H1 (cell line): ENCODE results near the gene CELSR3. TPM values are rescaled to one million over a fixed set of nuclear protein-coding genes. Genes with fewer than 3 reads are reported as not detected.

Experiments
- CTCF ChIA-PET: fragments of 300-600 bp; sonication (Branson Sonifier 250); formaldehyde crosslinking; loops from one replicate; lab custom pipeline; 2021; ENCODE audit not compliant: partially characterized antibody; lab: Charles Lee
- POLR2A ChIA-PET: fragments of 300-600 bp; sonication (Branson Sonifier 250); formaldehyde crosslinking; loops from one replicate; lab custom pipeline; 2021; ENCODE audit warnings: inconsistent platforms; ENCODE audit not compliant: partially characterized antibody; lab: Charles Lee
- DNase-seq, 2 experiments: peaks; one replicate each; pipeline versions ENCODE4 v3.0.0 to v3.0.0-alpha.2; 2010 to 2022; ENCODE audit warnings: low spot score in 2 of 2, low read depth in 1 of 2, mixed read lengths in 1 of 2
- FAIRE-seq: peaks from 2 replicates; lab custom pipeline; 2011; peaks lifted over from hg19 to GRCh38; lab: Jason Lieb, UNC
- H2AFZ ChIP-seq: 2 replicates; pipeline ENCODE4 v1.8.1; 2012; ENCODE audit warnings: low read length, inconsistent platforms
- H2AK5ac ChIP-seq: 2 replicates; pipeline ENCODE4 v1.6.1; 2013; ENCODE audit warnings: low read depth, low read length
- H2BK120ac ChIP-seq: replicated peaks from 2 replicates; pipeline ENCODE3; 2013; ENCODE audit warnings: low read depth, low read length, inconsistent platforms
- H2BK12ac ChIP-seq: 2 replicates; pipeline ENCODE4 v1.6.1; 2013; ENCODE audit warnings: low read depth, low read length
- H2BK15ac ChIP-seq: 2 replicates; pipeline ENCODE4 v1.6.1; 2013; ENCODE audit warnings: low read length
- H2BK20ac ChIP-seq: 2 replicates; pipeline ENCODE4 v1.6.1; 2013; ENCODE audit warnings: low read length
- H2BK5ac ChIP-seq: 2 replicates; pipeline ENCODE4 v1.6.1; 2013; ENCODE audit warnings: low read depth, low read length
- H3K14ac ChIP-seq: 2 replicates; pipeline ENCODE4 v1.6.1; 2013; ENCODE audit warnings: inconsistent platforms; ENCODE audit not compliant: insufficient read length
- H3K18ac ChIP-seq: 2 replicates; pipeline ENCODE4 v1.6.1; 2013; ENCODE audit warnings: low read length; ENCODE audit errors: extremely low read depth
- H3K23ac ChIP-seq: 2 replicates; pipeline ENCODE4 v1.6.1; 2013; ENCODE audit warnings: inconsistent platforms; ENCODE audit not compliant: insufficient read length
- H3K23me2 ChIP-seq: 2 replicates; pipeline ENCODE4 v1.6.1; 2013; ENCODE audit warnings: low read depth, low read length
- H3K27ac ChIP-seq: 2 replicates; pipeline ENCODE4 v1.6.1; 2011; ENCODE audit warnings: low read depth, low read length, inconsistent platforms
- H3K27me3 ChIP-seq, 4 experiments: replicated peaks in 1 of 4; 1 replicate in 1 of 4; 2 replicates in 3 of 4; pipeline versions ENCODE4 v1.6.1 to v1.8.1; 2011 to 2013; ENCODE audit warnings: low read length in 3 of 4, mild to moderate bottlenecking in 3 of 4, inconsistent platforms in 2 of 4, mixed read lengths in 2 of 4, moderate library complexity in 1 of 4; ENCODE audit not compliant: control insufficient read depth in 3 of 4, insufficient read depth in 3 of 4; ENCODE audit errors: extremely low read depth in 1 of 4
- H3K36me3 ChIP-seq, 4 experiments: 2 replicates each; pipeline versions ENCODE4 v1.6.1 to v1.8.1; 2011 to 2013; ENCODE audit warnings: mild to moderate bottlenecking in 4 of 4, low read length in 3 of 4, moderate library complexity in 2 of 4, control low read depth in 1 of 4, inconsistent platforms in 1 of 4; ENCODE audit not compliant: insufficient read depth in 4 of 4, control insufficient read depth in 2 of 4
- H3K4ac ChIP-seq: replicated peaks from 2 replicates; pipeline ENCODE3; 2013; ENCODE audit warnings: low read length, low read depth, mixed read lengths, inconsistent platforms; ENCODE audit not compliant: insufficient read length
- H3K4me1 ChIP-seq, 4 experiments: replicated peaks in 1 of 4; 1 replicate in 1 of 4; 2 replicates in 3 of 4; pipeline versions ENCODE4 v1.6.1 to v1.8.1; 2011 to 2013; ENCODE audit warnings: low read length in 3 of 4, inconsistent platforms in 2 of 4, mixed read lengths in 1 of 4; ENCODE audit not compliant: insufficient read depth in 4 of 4, control insufficient read depth in 3 of 4
- H3K4me2 ChIP-seq, 2 experiments: 2 replicates each; pipeline versions ENCODE4 v1.6.1 to v1.8.1; 2011 to 2013; ENCODE audit warnings: low read depth in 2 of 2, low read length in 2 of 2, control low read depth in 1 of 2, inconsistent platforms in 1 of 2, mild to moderate bottlenecking in 1 of 2; ENCODE audit not compliant: insufficient read depth in 1 of 2
- H3K4me3 ChIP-seq, 4 experiments: fragments of 200-600, 300-600 bp in 1 of 4; sonication (generic), shearing (Covaris generic), sonication (Bioruptor Twin) in 1 of 4; 2 replicates each; pipeline versions ENCODE4 v1.5.1 to v1.8.1; 2011 to 2016; ENCODE audit warnings: low read length in 4 of 4, low read depth in 3 of 4, control low read depth in 2 of 4, inconsistent platforms in 2 of 4, mild to moderate bottlenecking in 2 of 4, mixed read lengths in 1 of 4, moderate library complexity in 1 of 4; ENCODE audit not compliant: insufficient read depth in 2 of 4; ENCODE audit errors: extremely low read depth in 1 of 4
- H3K56ac ChIP-seq: replicated peaks from 2 replicates; pipeline ENCODE3; 2013; ENCODE audit warnings: low read depth, mild to moderate bottlenecking, mixed read lengths, low read length, inconsistent platforms; ENCODE audit not compliant: insufficient read length
- H3K79me1 ChIP-seq: 2 replicates; pipeline ENCODE4 v1.6.1; 2013; ENCODE audit warnings: low read depth, low read length, control low read depth
- H3K79me2 ChIP-seq, 2 experiments: 2 replicates each; pipeline versions ENCODE4 v1.6.1 to v1.8.1; 2012 to 2013; ENCODE audit warnings: low read length in 2 of 2, mild to moderate bottlenecking in 2 of 2, inconsistent platforms in 1 of 2; ENCODE audit not compliant: insufficient read depth in 2 of 2, control insufficient read depth in 1 of 2
- H3K9ac ChIP-seq, 4 experiments: replicated peaks in 1 of 4; 1 replicate in 1 of 4; 2 replicates in 3 of 4; pipeline versions ENCODE4 v1.6.1 to v1.8.1; 2011 to 2013; ENCODE audit warnings: low read depth in 3 of 4, low read length in 3 of 4, control low read depth in 2 of 4, mild to moderate bottlenecking in 2 of 4, moderate library complexity in 2 of 4, inconsistent platforms in 1 of 4; ENCODE audit errors: extremely low read depth in 1 of 4
- H3K9me3 ChIP-seq, 2 experiments: 2 replicates each; pipeline versions ENCODE4 v1.6.1 to v1.8.1; 2012 to 2013; ENCODE audit warnings: mild to moderate bottlenecking in 2 of 2, moderate library complexity in 2 of 2, control low read depth in 1 of 2, inconsistent platforms in 1 of 2, low read depth in 1 of 2, low read length in 1 of 2, mixed read lengths in 1 of 2; ENCODE audit not compliant: insufficient read depth in 2 of 2
- H4K20me1 ChIP-seq, 2 experiments: replicated peaks in 1 of 2; 2 replicates each; pipeline versions ENCODE3 to v1.8.1; 2011 to 2013; ENCODE audit warnings: inconsistent platforms in 2 of 2, low read length in 2 of 2, mild to moderate bottlenecking in 1 of 2; ENCODE audit not compliant: insufficient read depth in 2 of 2, control insufficient read depth in 1 of 2
- H4K5ac ChIP-seq: 2 replicates; pipeline ENCODE4 v1.6.1; 2013; ENCODE audit warnings: low read length, low read depth, mixed read lengths, inconsistent platforms; ENCODE audit not compliant: insufficient read length
- H4K8ac ChIP-seq: 2 replicates; pipeline ENCODE4 v1.8.0; 2013; ENCODE audit warnings: mild to moderate bottlenecking, moderate library complexity, low read length, inconsistent platforms; ENCODE audit not compliant: insufficient read depth; ENCODE audit errors: extremely low read depth
- H4K91ac ChIP-seq: replicated peaks from 2 replicates; pipeline ENCODE3; 2013; ENCODE audit warnings: low read length, mixed read lengths, inconsistent platforms; ENCODE audit not compliant: insufficient read length
- ASH2L ChIP-seq: fragments of 200-600, 300-600 bp; sonication (generic); IDR thresholded peaks from one replicate; pipeline ENCODE4 v1.7.1; 2017; ENCODE audit warnings: low read length
- WGBS, 2 experiments: shearing (Covaris generic) in 1 of 2; methylation state at CpG; one replicate each; pipeline versions ENCODE4 v1.1.6 to v1.1.7; 2013 to 2015; ENCODE audit warnings: low lambda C conversion rate in 2 of 2, mixed read lengths in 2 of 2, inconsistent platforms in 1 of 2, low coverage in 1 of 2, missing lambda C conversion rate in 1 of 2; ENCODE audit not compliant: insufficient replicate concordance in 2 of 2, insufficient coverage in 1 of 2, insufficient read length in 1 of 2; ENCODE audit errors: extremely low coverage in 1 of 2, missing lambda C conversion rate in 1 of 2; 5-methylcytosine and 5-hydroxymethylcytosine counted together
- polyA plus RNA-seq, 7 experiments: library from polyadenylated mRNA; depleted of rRNA in 3 of 7; stranded (reverse) in 5 of 7; unstranded in 2 of 7; fragments of >200 nt in 5 of 7; fragments of 200-250 nt in 2 of 7; gene quantifications; 1 replicate in 5 of 7; 2 replicates in 1 of 7; 4 replicates in 1 of 7; pipeline versions ENCODE4 v1.2.1 to v1.2.3, GENCODE V29; 2011 to 2013; ENCODE audit warnings: missing spikeins in 2 of 7, mixed read lengths in 2 of 7
- total RNA-seq: library from RNA; stranded (reverse); fragmentation: NEBNext Ultra II Directional; extraction: Animal tissue kit (Norgen Biotek cat#: 25700); gene quantifications from 2 replicates; pipeline ENCODE4 v1.2.1, GENCODE V29; 2021

Gene CELSR3
- total and polyA plus RNA-seq, 2 of the 8 experiments (the other 6 are each of a cell fraction or from before 2014, with no cell fraction given) = 11.6 to 29.5 TPM

DNA sequence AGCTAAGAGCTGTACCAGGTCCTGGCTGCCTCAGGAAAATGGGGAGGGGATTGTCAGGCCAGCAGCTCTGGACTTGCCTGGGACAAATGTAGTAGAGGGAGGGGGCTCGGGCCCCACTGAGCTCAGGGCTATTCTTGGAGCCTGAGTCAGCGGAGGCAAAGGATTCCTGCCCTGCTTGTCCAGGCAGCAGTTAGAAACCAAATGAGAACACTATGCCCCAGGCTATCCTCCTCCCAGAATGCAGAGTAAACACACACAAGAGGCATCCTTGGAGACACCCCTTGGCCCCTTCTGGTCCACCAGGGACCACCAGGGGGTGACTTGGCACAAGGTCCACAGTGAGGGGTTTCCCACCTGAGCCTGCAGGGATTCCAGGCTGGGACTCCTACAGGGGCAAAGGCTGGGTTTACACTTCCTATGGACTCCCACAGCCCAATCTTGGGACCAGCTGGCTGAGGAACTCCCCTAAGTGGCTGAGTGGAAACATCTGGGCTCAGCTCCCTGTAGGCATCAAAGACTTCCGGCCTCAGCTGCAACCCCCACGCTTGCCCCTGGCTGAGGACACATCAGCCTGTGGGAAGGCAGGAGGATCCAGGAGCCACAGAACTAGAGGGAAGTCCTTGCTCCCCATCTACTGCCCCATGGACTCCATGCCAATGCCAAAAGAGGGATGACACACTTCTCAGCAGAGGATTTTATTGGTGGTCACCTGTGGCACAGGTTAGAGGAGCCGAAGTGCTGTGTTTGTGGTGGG, 64.2 kb downstream of the CELSR3 start:
- Histone ChIP-seq H4K5ac (no peak overlapping the region), H3K27ac (no peak overlapping the region), H3K4me1 (peaks cover 3 to 18% (median 15%) of the 10 kb centered on the region in 4 experiments; a peak in 6 of 7 replicates), H3K14ac (no peak overlapping the region), H4K20me1 (peaks cover 2 to 39% of the 10 kb centered on the region in 2 experiments), H3K56ac (no peak overlapping the region), H2BK15ac (no peak overlapping the region), H2AK5ac (no peak overlapping the region), H4K91ac (no peak overlapping the region), H2BK120ac (no peak overlapping the region), H3K23ac (no peak overlapping the region), H3K79me2 (no peaks in the 10 kb centered on the region), H3K18ac (no peak overlapping the region), H3K23me2 (peaks cover 1% of the 10 kb centered on the region; the same call in 1 of the 2 replicates), H3K27me3 (peaks cover 0 to 6% (median 0%) of the 10 kb centered on the region in 4 experiments; a peak in 4 of 7 replicates), H3K9me3 (no peaks in the 10 kb centered on the region), H3K4ac (no peak overlapping the region), H2AFZ (no peak overlapping the region), H3K9ac (no peak overlapping the region), H3K79me1 (peaks cover 2% of the 10 kb centered on the region; the same call in 1 of the 2 replicates), H2BK5ac (no peak overlapping the region), H3K36me3 (peaks cover 34 to 47% (median 43%) of the 10 kb centered on the region in 4 experiments), H2BK12ac (no peak overlapping the region), H2BK20ac (no peak overlapping the region), H3K4me2 (no peak overlapping the region), H3K4me3 (no peak overlapping the region), H4K8ac (no peak overlapping the region; the same call in 1 of the 2 replicates)
- 91% methylated on average over 5 of the region's 5 CpGs; no CpG with 5 or more reads in 1 of the 2 experiments for WGBS, 2 experiments
- POLR2A ChIA-PET = interaction anchor here (0.6 to 5.1 kb wide), 12 partner anchors 10 to 154 kb away, joined by 3 to 23 read pairs (median 7); partner anchors contain the start of genes SLC26A6 and UQCRC1
- CTCF ChIA-PET = interaction anchor here (1.2 to 1.4 kb wide), 2 partner anchors 11 to 163 kb away, joined by 3 to 4 read pairs; no protein-coding TSS in a partner anchor
- no peak for TF ChIP-seq ASH2L
- FAIRE-seq = no peak
- DNase-seq = no peak
